GM18870 (cell line): Measurements from ENCODE around the gene DIO2.

Experiments used
- ATAC-seq: cut with Tn5 transposase; IDR thresholded peaks from one replicate; pipeline ENCODE4 v1.9.1; 2021; ENCODE audit warnings: moderate library complexity; ENCODE audit not compliant: unreplicated experiment

DIO2 gene

DNA sequence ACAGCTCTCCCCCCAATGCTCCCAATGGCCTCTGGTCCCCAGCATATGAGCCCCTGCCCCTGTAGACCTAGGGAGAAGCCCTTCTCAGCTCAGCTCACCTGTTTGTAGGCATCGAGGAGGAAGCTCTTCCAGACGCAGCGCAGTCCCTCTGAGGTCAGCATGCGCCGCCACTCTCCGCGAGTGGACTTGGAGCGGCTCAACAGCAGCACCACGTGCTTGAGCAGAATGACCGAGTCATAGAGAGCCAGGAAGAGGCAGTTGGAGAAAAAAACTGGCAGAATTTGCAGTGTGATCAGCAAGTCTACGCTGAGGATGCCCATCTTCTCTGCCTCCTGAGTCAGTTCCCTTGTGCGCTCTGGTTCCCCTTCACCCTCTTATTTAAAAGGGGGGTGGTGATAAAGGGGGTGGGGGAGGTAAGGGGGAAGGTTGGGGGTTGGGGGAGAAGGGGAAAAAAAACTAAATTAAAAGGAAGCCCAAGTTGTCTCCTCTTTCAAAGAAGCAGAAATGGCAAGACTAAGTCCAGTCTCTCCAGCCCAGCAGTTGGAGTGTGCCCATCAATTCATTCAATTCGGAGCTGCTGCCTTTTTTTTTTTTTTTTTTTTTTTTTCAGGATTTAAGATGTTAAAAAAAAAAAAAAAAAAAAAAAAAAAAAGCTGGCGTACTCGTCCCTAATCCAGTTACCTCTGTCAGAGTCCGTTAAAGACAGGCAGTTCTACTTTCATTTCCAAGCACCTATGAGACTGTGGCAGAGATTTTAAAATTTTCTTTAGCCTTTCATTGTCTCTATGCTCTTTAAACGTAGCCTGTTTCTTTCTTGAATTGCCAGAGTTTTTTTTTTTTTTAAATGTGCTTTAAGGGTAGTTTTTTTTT is at the start of gene DIO2:
TSS of gene DIO2 (minus strand) at position 352 of the 870 bp plus-strand sequence. CDS start at position 320, 32 bp downstream.
- no peak for ATAC-seq

DNA sequence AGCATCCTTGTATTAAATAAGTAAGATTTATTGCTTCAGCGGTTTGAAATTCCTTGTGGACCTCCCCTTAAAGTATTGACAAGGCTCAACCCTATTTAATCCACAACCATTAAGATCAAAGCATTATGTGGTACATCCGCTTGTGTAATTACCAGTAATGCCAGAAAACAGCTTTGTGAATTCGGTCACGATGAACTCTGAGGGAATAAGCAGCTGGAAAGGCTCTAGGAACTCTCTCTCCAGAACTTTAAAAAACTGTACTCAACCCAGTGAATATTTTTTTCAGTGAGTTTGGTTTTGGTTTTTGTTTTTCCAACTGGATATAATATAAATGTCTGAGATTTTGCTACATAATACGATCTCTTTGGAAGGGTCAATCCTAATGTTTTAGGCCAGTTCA is 49.3 kb upstream of the DIO2 start:
- ATAC-seq: no peak

DNA sequence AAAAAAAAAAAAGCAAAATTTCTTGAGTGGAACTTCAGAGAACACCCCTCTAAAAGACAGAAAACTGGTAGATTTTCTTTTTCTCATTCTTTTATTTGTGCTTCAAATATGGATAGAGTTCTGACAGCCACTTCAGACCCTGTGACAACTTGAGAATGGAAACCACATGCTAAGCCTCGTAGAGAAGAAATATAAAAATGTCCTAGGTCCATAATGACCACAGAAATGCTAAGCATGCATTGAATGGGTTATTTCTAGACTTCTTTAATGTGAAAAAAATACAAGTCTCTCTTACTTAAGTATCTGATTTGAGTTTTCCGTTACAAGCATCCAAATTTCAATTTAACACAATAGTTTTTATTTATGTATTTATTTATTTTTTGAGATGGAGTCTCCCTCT is 28.3 kb upstream of the DIO2 start:
- no peak for ATAC-seq

DNA sequence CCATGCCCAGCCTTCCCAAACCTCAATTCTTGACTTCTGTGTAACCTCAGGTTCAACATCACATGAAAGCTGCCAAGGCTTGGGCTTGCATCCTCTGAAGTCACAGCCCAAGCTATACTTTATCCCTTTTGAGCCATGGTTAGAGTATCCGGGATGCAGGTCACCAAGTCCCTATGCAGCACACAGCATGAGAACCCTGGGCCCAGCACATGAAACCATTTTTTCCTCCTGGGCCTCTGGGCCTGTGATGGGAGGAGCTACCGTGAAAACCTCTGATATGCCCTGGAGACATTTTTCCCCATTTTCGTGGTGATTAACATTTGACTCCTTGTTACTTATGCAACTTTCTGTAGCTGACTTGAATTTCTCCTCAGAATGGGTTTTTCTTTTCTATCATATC is 25.8 kb upstream of the DIO2 start:
- no peak for ATAC-seq

DNA sequence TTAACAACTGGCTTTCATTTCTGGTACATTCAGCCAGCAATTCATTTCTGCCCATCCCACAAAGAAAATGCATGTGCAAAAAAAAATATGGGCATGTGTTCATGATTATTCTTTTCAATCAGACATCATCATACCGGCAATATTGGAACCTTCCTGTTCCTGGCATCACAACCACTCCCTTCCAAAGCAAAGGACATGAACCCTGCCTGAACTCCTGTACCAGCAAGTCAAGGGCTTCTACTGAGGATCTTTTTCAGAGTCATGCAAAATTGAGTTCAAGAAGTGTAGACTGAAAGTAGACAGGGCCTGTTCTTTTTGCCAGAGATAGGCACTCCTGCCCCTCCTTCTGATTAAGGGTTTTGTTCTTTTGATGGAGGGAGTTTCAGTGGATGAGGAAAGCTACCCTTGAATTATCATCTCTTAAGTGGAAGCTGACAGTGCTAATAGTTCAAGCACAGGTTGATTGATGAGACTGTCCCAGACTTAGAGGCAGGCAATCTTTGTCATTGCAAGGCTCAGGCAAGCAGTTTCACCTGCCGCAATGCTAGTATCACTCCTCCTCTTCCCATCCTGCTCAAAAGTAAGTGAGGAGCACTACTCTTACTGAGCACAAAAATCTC is 22.3 kb upstream of the DIO2 start:
- ATAC-seq: no peak

DNA sequence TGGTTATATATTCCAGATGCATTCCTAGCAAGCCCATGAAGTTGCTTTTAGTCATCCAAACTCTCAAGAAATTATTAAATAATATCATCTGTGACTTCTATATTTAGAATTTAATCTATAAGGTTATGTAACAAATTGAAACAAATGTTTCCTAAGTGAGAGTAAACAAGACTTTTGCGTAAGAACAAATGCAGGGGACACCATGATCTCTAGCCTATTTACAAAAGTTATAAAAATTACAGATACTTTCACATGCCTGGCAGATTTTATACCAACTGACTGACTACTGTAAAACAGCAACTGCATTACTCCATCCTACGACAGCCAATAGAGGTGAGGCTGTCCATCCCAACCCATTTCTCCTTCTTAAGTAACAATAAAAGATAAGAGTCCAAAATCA is 20.4 kb upstream of the DIO2 start:
- no peak for ATAC-seq

DNA sequence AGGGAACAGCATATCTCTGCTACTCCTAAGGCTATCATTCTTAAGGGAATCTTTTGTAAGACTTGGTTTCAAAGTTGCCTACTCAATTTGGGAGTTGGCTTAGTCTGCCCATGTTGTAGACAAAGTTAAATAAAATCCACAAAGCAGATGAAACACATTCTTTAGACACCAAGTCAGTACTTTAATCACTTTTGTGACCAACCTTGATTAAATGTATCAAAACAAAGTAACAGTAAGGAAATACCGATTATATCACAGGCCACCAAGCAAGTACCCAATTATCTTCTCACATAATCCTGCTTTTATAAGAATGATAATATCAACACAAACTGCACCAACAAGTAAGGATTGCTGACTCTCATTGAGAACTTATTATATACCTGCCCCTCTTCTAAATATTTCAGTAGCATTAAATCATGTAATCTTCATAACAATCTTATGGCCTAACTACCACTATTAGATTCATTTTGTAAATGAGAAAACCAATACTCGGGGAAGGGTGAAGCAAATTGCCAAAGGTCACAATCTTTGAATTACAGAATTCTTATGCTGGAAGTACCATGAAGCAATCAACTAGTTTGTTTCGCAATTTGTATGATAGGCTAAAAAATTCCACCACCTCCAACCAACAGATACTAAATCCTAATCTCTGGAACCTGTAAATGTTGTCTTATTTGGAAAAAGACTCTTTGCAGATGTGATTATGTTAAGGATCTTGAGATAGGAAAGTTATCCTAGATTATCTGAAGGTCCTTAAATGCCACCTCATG is 12.6 kb upstream of the DIO2 start:
- ATAC-seq: no peak

DNA sequence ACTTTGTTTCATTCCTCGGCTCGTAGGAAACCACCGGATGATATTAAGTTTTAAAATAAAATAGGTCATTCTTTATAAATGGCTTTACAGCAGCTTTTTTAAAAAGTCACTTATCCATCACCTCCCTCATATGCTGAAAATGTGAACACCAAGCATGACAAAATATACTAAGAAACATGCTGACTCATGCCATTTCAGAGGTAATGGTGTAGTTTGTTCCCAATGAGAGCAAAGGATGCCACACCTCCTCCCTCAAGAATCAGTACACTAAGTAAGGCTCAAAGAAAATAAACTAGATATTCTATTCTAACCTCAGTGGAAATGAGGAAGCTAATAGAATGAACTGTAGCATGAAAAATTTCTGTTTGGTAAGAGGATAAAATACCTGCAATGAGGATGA is 5.5 kb upstream of the DIO2 start:
- ATAC-seq: no peak

DNA sequence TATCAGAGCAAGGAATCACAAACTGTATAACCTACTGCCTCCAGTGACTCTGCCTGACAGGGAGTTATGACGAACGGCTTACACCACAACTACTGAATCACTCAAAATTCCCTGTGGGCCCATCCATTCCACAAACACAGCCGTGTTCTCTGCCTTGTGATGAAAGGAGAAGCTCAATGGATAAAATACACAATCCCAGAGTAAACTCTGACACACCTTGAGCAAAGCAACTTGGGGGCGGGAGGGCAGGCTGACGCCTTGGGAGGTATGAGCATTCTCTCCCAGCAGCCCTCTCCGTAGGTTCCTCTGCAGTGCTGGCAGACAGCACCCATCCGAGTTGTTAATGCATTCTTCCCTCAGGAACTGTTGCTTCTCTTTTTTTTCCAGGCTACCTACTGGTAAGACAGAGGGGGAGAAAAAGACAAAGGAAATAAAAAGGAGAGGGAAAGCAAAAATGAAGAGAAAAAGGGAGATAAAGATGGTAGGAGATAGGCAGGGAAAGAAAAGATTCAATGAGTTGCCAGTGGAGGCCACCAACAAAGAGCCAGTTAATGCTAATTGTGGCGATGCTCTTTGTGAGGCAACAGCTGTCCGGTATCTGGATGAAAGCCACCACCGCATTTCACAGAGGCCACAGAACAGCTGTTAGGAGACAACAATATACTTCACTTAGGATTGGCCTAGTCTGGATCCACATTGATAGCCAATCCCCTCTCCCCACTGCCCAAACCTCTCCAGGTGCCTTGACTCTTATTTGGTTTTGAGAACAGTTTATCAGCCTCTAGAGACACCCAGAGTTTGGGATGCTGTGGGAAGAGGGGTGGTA is 4.7 kb upstream of the DIO2 start:
- ATAC-seq: no peak

DNA sequence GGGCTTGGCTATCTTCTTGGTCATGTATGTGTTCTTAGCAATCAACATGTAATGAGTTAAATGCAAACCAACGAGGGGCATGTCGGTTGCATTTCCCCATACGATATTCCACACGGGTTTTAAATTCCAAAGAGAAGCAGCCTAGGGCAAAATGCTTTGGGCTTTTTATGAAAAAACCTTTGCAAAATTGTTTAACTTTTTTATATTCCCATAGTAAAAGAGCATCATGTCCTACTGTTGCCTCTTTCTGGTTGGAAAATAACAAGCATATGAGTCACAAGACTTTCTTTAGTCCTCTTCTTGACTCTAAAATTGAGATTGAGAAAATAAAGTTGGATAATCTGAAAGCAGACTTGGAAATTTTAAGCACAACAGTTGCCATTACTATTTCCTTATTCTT is 3.8 kb upstream of the DIO2 start:
- ATAC-seq: no peak

DNA sequence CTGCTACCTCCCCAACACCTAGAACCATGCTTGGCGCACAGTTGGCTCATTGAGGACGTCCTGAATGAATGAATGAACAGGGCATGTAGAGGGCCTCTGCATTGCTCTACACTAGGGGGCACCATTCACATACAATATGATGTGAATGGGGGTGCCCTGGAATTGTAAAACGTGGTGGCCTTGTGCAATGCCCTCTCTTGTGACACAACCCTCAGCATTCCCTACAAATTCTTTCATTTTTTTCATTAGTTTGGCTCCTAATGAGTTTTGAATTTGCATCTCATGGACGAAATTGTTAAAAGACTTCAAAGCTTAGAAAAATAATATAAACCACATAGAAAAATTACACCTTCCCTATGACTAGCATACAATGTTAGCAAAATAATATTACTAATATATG is 2.3 kb upstream of the DIO2 start:
- ATAC-seq: no peak

DNA sequence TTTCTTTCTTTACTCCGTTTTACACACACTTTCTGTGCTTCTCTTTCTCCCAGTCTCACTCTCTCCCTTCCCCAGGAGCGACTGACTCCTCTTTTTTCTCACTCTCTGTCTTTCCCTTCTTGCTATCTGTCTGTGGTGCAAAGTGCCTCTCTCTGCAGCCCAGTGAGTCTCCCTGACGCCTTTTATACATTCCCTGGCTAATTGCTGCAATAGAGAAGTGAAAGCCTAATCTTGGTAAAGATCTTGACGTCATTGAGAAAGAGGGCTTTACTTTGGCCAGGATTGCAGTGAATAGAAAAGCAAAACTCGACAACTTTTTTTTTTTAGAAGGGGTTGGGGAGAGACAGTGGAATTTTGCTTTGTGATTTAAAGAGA is 706 bp upstream of the DIO2 start:
- ATAC-seq: no peak

DNA sequence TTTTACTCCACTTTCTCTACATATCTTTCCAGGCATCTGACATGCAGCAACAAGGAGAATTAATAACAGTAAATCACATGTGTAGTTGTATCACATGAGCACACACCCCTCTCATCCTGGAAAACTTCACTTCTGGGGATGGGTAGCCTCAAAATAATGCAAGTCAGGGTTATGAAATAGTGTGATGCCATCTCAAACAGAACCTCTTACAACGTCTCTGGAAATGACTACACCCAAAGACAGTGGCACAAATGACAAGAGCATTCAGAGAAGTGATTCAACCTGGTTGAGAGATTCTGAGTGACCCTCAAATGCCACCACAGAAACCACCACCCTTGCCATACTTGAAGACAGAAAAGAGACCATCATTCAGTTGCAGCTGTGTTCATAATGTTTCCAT is 2.8 kb downstream of the DIO2 start:
- ATAC-seq: no peak

DNA sequence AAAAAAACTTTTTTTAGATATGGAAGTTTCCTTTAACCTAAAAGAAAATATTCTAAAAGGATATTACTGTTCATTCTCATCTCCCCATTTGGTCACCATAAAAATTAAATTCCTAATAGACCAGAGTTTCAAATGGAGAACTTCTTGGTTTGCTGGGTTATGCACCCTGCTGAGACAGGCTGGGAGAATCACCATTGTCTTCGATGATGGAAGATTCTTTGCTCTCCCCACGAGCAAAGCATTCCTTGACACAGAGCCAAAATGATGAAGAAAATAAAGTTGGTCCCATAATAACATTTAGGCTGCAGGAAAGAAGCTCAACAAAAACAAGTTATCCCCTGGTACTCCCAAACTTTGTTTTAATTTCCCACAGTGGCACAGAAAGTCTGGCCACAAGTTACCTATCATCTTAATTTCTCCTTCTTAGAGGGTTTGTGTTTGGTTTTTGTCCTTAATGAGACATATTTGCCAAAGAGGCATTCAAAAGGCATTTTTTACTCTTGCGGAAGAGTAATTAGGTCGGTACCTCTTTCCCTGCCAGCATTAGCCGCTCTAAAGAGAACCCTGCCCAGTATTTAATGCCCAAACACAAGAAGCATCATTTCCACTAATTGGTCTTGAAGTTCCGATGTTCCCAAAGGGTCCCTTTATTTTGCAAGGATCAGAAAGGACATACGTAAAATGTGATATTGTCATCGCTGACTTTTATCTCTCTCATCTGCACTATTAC is 4.8 kb downstream of the DIO2 start:
- no peak for ATAC-seq

DNA sequence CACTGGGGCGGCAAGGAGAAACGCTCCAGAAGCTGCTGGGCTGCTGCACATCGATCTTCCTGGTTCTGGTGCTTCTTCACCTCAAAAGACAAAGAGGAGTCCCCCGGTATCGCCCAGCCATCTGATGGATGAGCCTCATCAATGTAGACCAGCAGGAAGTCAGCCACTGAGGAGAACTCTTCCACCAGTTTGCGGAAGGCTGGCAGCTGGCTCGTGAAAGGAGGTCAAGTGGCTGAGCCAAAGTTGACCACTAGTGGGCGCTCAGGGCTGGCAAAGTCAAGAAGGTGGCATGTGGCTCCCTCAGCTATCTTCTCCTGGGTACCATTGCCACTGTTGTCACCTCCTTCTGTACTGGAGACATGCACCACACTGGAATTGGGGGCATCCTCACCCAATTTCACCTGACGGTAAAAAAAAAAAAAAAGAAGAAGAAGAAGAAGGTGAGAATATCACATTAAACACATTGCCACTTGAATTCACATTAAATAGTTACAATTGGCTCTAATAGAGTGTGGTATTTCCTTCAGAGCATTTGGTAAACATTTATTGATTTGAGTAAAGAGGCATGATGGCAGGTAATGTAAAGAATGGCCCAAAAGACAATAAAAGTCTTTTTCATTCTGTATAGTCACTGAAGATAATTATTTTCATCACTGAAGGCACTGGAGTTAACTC is 8.3 kb downstream of the DIO2 start:
- ATAC-seq: no peak

DNA sequence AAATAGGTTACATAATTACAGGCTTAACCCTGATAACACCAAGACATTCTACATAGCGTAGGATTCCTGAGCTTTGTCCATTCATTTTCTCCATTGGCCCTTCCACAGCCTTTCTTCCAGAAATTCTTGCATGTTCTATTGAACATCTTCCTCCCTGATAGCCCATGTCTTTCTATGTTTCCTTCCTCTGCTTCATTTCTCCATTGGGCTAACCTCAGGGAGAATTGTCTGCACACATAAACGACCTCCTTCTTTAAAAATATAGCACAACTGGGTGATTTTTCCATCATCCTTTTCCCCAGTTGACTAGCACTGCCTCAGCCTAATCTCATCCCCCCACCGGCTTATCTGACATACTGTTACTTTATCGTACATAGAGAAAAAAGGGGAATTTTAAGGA is 11.2 kb downstream of the DIO2 start:
- no peak for ATAC-seq

DNA sequence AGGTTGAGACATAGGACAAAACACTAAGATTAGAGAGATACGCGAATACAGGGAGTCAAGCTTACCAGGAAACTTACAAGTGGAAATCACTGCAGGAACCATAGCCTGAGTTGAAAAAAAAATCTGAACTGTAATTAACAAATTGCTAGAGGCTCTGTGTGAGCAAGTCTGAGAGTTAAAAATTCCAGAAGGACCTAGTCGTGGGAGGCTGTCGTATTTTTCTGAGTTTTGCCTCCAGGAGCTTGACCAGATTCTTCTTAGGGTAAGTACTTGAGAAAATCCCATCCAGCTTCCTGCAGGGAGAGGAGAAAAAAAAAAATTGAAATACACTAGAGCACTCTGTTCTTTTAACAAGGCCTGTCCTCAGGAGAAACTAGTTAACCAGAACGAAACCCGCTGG is 22.7 kb downstream of the DIO2 start:
- no peak for ATAC-seq

DNA sequence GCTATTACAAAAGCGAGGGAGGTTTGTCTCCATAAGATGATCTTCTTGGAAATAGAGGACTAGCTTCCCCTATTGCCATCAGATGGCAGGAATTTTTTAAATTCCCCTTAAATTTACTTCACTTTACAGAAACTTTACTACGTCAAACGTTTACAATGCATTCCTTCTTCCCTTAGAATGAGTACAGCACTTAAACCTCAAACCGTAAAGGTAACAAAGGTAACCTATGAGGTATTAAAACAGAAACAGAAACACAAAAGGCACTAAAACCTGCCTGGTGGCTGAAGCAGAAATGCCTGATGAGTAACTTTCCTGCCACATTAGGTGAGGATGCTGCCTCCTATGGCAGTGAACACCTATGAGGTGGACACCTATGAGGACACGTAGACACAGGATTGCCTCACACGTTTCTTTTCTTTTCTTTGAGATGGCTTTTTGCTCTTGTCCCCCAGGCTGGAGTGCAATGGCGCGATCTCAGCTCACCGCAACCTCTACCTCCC is 25.0 kb downstream of the DIO2 start:
- ATAC-seq: no peak

DNA sequence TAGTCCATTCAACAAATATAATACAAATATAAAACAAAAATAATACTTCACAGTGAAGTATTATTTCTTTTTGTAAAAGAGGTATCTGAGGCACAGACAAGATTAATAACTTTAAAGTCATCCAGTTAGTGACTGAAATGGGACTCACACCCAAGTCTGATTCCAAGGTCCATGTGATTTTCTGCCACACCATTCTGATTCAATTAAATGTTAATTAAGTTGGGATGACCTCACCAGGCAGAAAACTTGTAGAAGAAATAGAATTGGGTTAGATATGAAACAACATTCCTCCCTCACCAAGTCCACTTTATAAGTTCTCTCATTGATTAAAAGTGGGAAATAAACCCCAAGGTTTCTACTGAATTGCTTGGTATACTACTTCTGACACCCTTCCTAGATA is 34.4 kb downstream of the DIO2 start:
- no peak for ATAC-seq
